ENCODE results near the gene GNLY.
A peak's percentile ranks its signal among the peaks of the same experiment; 100 is the strongest.

GNLY gene

DNA sequence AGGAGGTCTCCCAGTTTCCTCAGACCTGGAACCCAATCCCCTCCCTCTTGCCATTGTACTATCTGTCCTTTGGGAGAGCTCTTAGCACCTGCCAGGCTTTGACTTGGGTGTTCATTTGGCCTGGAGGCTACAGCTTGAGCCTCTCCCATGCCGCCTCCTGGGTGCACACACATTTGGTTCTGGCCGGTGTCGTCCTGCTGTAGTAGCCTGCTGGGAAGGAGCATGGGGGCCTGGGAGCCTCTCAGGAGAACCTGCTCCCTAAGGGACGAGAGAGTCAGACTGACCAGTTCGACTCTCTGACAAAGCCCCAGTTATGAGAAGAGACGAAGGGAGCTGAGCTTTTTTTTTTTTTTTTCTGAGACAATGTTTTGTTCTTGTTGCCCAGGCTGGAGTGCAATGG is 18.7 kb upstream of the GNLY start:
- no peak for TF ChIP-seq CREB1 (IDR thresholded peaks at IDR 0.05; ENCODE audit: low read depth)
- no peak for TF ChIP-seq YY1 (IDR thresholded peaks at IDR 0.05; ENCODE audit: low read depth)
- TF ChIP-seq REST (IDR thresholded peaks at IDR 0.05; ENCODE audit: low read depth): no peak
- no peak for TF ChIP-seq EGR1 (IDR thresholded peaks at IDR 0.05)
- TF ChIP-seq RAD21 (IDR thresholded peaks at IDR 0.05; ENCODE audit: low read depth): no peak
- no peak for TF ChIP-seq ZBTB7A (IDR thresholded peaks at IDR 0.05; ENCODE audit: low read depth)
- no peak for TF ChIP-seq TEAD4 (IDR thresholded peaks at IDR 0.05)
- TF ChIP-seq EP300 (IDR thresholded peaks at IDR 0.05; ENCODE audit: borderline replicate concordance): no peak
- no peak for TF ChIP-seq NFIC (IDR thresholded peaks at IDR 0.05)
- no peak for TF ChIP-seq FOXM1 (IDR thresholded peaks at IDR 0.05; ENCODE audit: borderline replicate concordance, low read depth)
- no peak for TF ChIP-seq TCF12 (IDR thresholded peaks at IDR 0.05; ENCODE audit: low read depth)
- TF ChIP-seq MAX (IDR thresholded peaks at IDR 0.05): no peak
- TF ChIP-seq, protein P1, sequence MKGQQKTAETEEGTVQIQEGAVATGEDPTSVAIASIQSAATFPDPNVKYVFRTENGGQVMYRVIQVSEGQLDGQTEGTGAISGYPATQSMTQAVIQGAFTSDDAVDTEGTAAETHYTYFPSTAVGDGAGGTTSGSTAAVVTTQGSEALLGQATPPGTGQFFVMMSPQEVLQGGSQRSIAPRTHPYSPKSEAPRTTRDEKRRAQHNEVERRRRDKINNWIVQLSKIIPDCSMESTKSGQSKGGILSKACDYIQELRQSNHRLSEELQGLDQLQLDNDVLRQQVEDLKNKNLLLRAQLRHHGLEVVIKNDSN (IDR thresholded peaks at IDR 0.05): no peak
- no peak for TF ChIP-seq TAF1 (IDR thresholded peaks at IDR 0.05; ENCODE audit: low read depth)
- no peak for TF ChIP-seq CEBPB (IDR thresholded peaks at IDR 0.05)

GRCh38 chr2:85675866-85676548 is 18.2 kb upstream of the GNLY start:
- TF ChIP-seq EGR1 (IDR thresholded peaks at IDR 0.05) (no peak), FOXM1 (IDR thresholded peaks at IDR 0.05; ENCODE audit: borderline replicate concordance, low read depth) (no peak), EP300 (IDR thresholded peaks at IDR 0.05; ENCODE audit: borderline replicate concordance) (no peak), NFIC (IDR thresholded peaks at IDR 0.05) (peak; percentile 60), REST (IDR thresholded peaks at IDR 0.05; ENCODE audit: low read depth) (no peak), TEAD4 (IDR thresholded peaks at IDR 0.05) (no peak), MAX (IDR thresholded peaks at IDR 0.05) (no peak)

GRCh38 chr2:85678377-85678776 is 15.8 kb upstream of the GNLY start:
- no peak for TF ChIP-seq MAX (IDR thresholded peaks at IDR 0.05)
- no peak for TF ChIP-seq FOXM1 (IDR thresholded peaks at IDR 0.05; ENCODE audit: borderline replicate concordance, low read depth)
- TF ChIP-seq NFIC (IDR thresholded peaks at IDR 0.05): no peak
- no peak for TF ChIP-seq EP300 (IDR thresholded peaks at IDR 0.05; ENCODE audit: borderline replicate concordance)
- TF ChIP-seq TCF12 (IDR thresholded peaks at IDR 0.05; ENCODE audit: low read depth): no peak
- TF ChIP-seq TEAD4 (IDR thresholded peaks at IDR 0.05): no peak
- no peak for TF ChIP-seq TAF1 (IDR thresholded peaks at IDR 0.05; ENCODE audit: low read depth)
- no peak for TF ChIP-seq YY1 (IDR thresholded peaks at IDR 0.05; ENCODE audit: low read depth)
- TF ChIP-seq REST (IDR thresholded peaks at IDR 0.05; ENCODE audit: low read depth): no peak
- no peak for TF ChIP-seq EGR1 (IDR thresholded peaks at IDR 0.05)
- no peak for TF ChIP-seq CEBPB (IDR thresholded peaks at IDR 0.05)
- no peak for TF ChIP-seq ZBTB7A (IDR thresholded peaks at IDR 0.05; ENCODE audit: low read depth)
- TF ChIP-seq, protein P1 (IDR thresholded peaks at IDR 0.05): no peak

All from Ishikawa (cell line).